BJ (cell line): ENCODE measurements around the gene UNC45B. TPM values are rescaled to one million over a fixed set of nuclear protein-coding genes. Genes with fewer than 3 reads are reported as not detected.

Experiments
- CTCF ChIA-PET: fragments of 350-600 bp; formaldehyde crosslinking; extraction: SDS; loops from one replicate; lab custom pipeline; 2021; ENCODE audit warnings: antibody characterized with exemption, inconsistent platforms; lab: Yijun Ruan, JAX
- POLR2A ChIA-PET: fragments of 300-600 bp; sonication (Branson Sonifier 250); formaldehyde crosslinking; extraction: SDS; loops from one replicate; lab custom pipeline; 2021; ENCODE audit warnings: antibody characterized with exemption; lab: Charles Lee
- DNase-seq: peaks from one replicate; pipeline ENCODE4 v3.0.0-alpha.2; 2011; ENCODE audit warnings: low read depth
- H3K27me3 ChIP-seq: 2 replicates; pipeline ENCODE4 v1.6.0; 2011; ENCODE audit warnings: low read length; ENCODE audit not compliant: control insufficient read depth, insufficient read depth
- H3K36me3 ChIP-seq: 2 replicates; pipeline ENCODE4 v1.5.1; 2011; ENCODE audit warnings: low read length; ENCODE audit not compliant: control insufficient read depth, insufficient read depth
- H3K4me3 ChIP-seq: 2 replicates; pipeline ENCODE4 v1.5.1; 2011; ENCODE audit warnings: low read depth, mild to moderate bottlenecking, control low read depth, low read length
- CTCF ChIP-seq: IDR thresholded peaks from 2 replicates; pipeline ENCODE4 v1.5.1; 2011; ENCODE audit warnings: low read depth, mild to moderate bottlenecking, control low read depth, inconsistent platforms, low read length, moderate library complexity; ENCODE audit not compliant: insufficient read depth
- polyA plus RNA-seq: library from polyadenylated mRNA; depleted of rRNA; stranded (reverse); fragments of >200 nt; gene quantifications from 2 replicates; pipeline ENCODE4 v1.2.3, GENCODE V29; 2011

UNC45B gene
- polyA plus RNA-seq, 1 experiment = not detected

DNA sequence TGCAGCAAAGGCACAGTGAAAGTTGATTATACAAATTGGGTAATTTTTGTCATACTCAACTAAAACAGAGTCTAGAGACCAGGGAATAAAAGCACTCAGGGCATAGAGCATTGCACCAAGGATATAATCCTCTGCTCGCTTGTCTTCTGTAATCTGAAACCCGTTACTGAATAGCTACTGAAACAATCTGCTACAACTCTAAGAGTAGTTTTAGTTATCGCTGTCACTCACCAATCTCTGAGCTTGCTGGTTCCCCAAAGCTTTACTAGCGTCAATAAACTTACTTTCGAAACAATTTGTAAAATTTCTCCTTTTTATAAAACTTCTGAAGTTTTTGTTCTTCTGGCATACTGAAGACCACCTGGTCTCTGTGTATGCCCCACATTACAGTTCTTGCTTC is 69.5 kb downstream of the UNC45B start:
- Histone ChIP-seq H3K27me3 (peaks cover 3% of the 10 kb centered on the region; the same call in 1 of the 2 replicates), H3K4me3 (no peak overlapping the region), H3K36me3 (no peaks in the 10 kb centered on the region)
- ChIA-PET POLR2A (no interaction called here), CTCF (interaction anchor here (0.6 kb wide), 1 partner anchor 216 kb away, joined by 3 read pairs; no protein-coding TSS in a partner anchor)
- DNase-seq = no peak
- TF ChIP-seq CTCF = no peak

DNA sequence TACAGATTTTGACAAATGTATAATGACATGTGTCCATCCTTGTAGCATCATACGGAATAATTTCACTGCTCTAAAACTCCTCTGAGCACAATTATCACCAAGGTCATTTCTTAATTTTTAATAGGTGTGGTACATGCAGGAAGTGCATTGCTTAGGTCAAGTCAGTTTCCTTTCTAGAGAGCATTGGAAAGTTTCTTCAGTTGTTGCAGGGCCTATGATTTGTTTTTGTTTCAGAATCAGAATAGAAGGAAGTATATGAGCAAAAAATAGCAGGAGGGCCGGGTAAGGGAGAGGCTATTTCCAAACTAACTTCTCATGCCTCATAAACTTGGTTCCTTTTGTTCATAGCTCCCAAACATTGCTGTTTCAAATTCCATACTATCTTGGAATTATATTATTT is 71.3 kb downstream of the UNC45B start:
- Histone ChIP-seq H3K36me3 (no peaks in the 10 kb centered on the region), H3K4me3 (no peak overlapping the region), H3K27me3 (peaks cover 5% of the 10 kb centered on the region; the same call in 1 of the 2 replicates)
- no peak for TF ChIP-seq CTCF
- POLR2A ChIA-PET = interaction anchor here (0.7 kb wide), 1 partner anchor 967 kb away, joined by 3 read pairs; no protein-coding TSS in a partner anchor
- CTCF ChIA-PET = no interaction called here
- DNase-seq = no peak

GRCh38 chr17:35222452-35222851 is 74.8 kb downstream of the UNC45B start:
- CTCF ChIA-PET = no interaction called here
- H3K36me3 ChIP-seq = no peaks in the 10 kb centered on the region
- TF ChIP-seq CTCF = no peak
- H3K4me3 ChIP-seq = no peak overlapping the region
- H3K27me3 ChIP-seq = peaks cover 1% of the 10 kb centered on the region
- no peak for DNase-seq
- POLR2A ChIA-PET = no interaction called here

DNA sequence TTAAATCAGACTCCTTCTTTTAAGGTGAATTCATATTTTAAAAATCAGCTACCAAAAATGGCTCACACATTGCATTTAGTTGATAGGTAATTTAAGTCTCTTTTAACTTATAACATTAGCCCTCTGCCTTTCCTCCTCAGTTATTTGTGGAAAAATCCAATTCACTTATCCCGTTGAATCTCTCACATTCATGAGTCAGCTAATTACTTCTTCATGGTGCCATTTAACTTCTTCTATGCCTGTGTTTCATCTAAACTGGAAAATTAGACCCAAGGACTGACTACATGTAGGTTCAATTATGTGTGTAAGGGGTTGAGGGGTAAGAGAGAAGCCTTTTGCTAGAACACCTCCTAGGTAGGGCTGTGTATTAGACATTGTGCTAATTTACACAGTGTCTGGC is 76.8 kb downstream of the UNC45B start:
- DNase-seq = no peak
- H3K27me3 ChIP-seq = peaks cover 1% of the 10 kb centered on the region
- CTCF ChIA-PET = interaction anchor here (1.1 kb wide), 1 partner anchor 40 kb away, joined by 3 read pairs; no protein-coding TSS in a partner anchor
- POLR2A ChIA-PET = no interaction called here
- H3K4me3 ChIP-seq = no peak overlapping the region
- no peaks in the 10 kb centered on the region for H3K36me3 ChIP-seq
- TF ChIP-seq CTCF = no peak

DNA sequence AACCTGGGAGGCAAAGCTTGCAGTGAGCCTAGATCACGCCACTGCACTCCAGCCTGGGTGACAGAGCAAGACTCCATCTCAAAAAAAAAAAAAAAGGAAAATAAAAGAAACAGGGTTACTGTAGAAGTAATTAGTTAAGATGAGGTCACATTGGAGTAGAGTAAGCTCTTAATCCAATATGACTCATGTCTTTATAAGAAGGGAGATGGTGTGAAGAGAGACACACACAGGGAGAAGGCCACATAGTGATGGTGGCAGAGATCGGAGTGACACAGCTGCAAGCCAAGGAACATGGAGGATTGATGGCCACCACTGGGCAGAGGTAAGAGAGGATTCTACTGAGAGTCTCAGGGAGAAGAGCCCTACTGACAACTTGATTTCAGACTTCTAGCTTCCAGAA is 79.9 kb downstream of the UNC45B start:
- CTCF ChIA-PET = no interaction called here
- no peak overlapping the region for H3K4me3 ChIP-seq
- POLR2A ChIA-PET = no interaction called here
- no peak for DNase-seq
- H3K36me3 ChIP-seq = no peaks in the 10 kb centered on the region
- TF ChIP-seq CTCF = no peak
- peaks cover 2% of the 10 kb centered on the region for H3K27me3 ChIP-seq
